HepG2 (cell line): ENCODE data around the gene ALPL. TPM values are rescaled to one million over a fixed set of nuclear protein-coding genes. Genes with fewer than 3 reads are reported as not detected.

ENCODE experiments used
- ATAC-seq: fragments of 200-7000 bp; cut with Tn5 transposase; 3 replicates; pipeline ENCODE4 v1.9.1; 2020; ENCODE audit warnings: mild to moderate bottlenecking, moderate library complexity
- BruUV-seq: library from RNA; stranded (reverse); fragments of 400-500 nt; replicated peaks from 2 replicates; lab custom pipeline; 2021; lab: Mats Ljungman, UMichigan
- CTCF ChIA-PET: fragments of 300-600 bp; formaldehyde crosslinking; extraction: SDS; loops from one replicate; lab custom pipeline; 2021; ENCODE audit warnings: low total read pairs, inconsistent platforms, low intra/inter-chr PET ratio; lab: Yijun Ruan, JAX
- POLR2A ChIA-PET: fragments of 350-600 bp; sonication (Branson Sonifier 250); formaldehyde crosslinking; loops from one replicate; lab custom pipeline; 2020; ENCODE audit warnings: antibody characterized with exemption, inconsistent platforms; lab: Yijun Ruan, JAX
- DNase-seq: peaks from one replicate; pipeline ENCODE4 v3.0.0-alpha.2; 2015; ENCODE audit warnings: low spot score
- FAIRE-seq: peaks from 3 replicates; lab custom pipeline; 2011; peaks lifted over from hg19 to GRCh38; lab: Jason Lieb, UNC
- H2AFZ ChIP-seq: one replicate; pipeline ENCODE4 v1.6.1; 2011; ENCODE audit warnings: low read length, inconsistent platforms
- H3K27ac ChIP-seq: fragments of 300-600 bp; 3 replicates; pipeline ENCODE4 v1.8.0; 2011; ENCODE audit warnings: mixed run types, mild to moderate bottlenecking, mixed read lengths, low read length, inconsistent platforms; ENCODE audit not compliant: insufficient read depth; ENCODE audit errors: extremely low read length
- H3K27me3 ChIP-seq, 2 experiments: fragments of 200-600 bp in 1 of 2; 2 replicates in 1 of 2; 3 replicates in 1 of 2; pipeline versions ENCODE4 v1.6.0 to v1.8.0; 2011; ENCODE audit warnings: low read length in 2 of 2, mild to moderate bottlenecking in 2 of 2, moderate library complexity in 2 of 2, inconsistent platforms in 1 of 2; ENCODE audit not compliant: insufficient read depth in 2 of 2, control insufficient read depth in 1 of 2
- H3K36me3 ChIP-seq, 2 experiments: fragments of 200-600 bp in 1 of 2; replicated peaks in 1 of 2; 2 replicates in 1 of 2; 3 replicates in 1 of 2; pipeline versions ENCODE4 v1.5.1 to v1.8.0; 2011; ENCODE audit warnings: low read length in 2 of 2, inconsistent platforms in 1 of 2; ENCODE audit not compliant: insufficient read depth in 2 of 2, control insufficient read depth in 1 of 2
- H3K4me1 ChIP-seq: 2 replicates; pipeline ENCODE4 v1.5.1; 2012; ENCODE audit warnings: low read length, inconsistent platforms; ENCODE audit not compliant: insufficient read depth
- H3K4me2 ChIP-seq: 2 replicates; pipeline ENCODE4 v1.6.0; 2011; ENCODE audit warnings: low read depth, low read length, inconsistent platforms
- H3K4me3 ChIP-seq, 3 experiments: fragments of 200-600 bp in 1 of 3; sonication (generic), shearing (Covaris generic) in 1 of 3; replicated peaks in 1 of 3; 2 replicates each; pipeline ENCODE4 v1.5.1; 2011 to 2016; ENCODE audit warnings: low read length in 3 of 3, inconsistent platforms in 2 of 3, low read depth in 2 of 3, mild to moderate bottlenecking in 2 of 3, control low read depth in 1 of 3, mixed read lengths in 1 of 3; ENCODE audit not compliant: insufficient read depth in 1 of 3
- H3K79me2 ChIP-seq: one replicate; pipeline ENCODE4 v1.6.1; 2011; ENCODE audit warnings: low read length, inconsistent platforms; ENCODE audit not compliant: insufficient read depth
- H3K9ac ChIP-seq: 2 replicates; pipeline ENCODE4 v1.6.0; 2011; ENCODE audit warnings: mild to moderate bottlenecking, low read depth, low read length, inconsistent platforms; ENCODE audit not compliant: insufficient read depth
- H3K9me3 ChIP-seq: 2 replicates; pipeline ENCODE4 v1.5.1; 2012; ENCODE audit warnings: mild to moderate bottlenecking, low read length
- H4K20me1 ChIP-seq: 2 replicates; pipeline ENCODE4 v1.6.0; 2011; ENCODE audit warnings: inconsistent platforms, mild to moderate bottlenecking, low read length, moderate library complexity; ENCODE audit not compliant: insufficient read depth
- CREB3 ChIP-seq: sonication (generic); formaldehyde crosslinking; IDR thresholded peaks from 2 replicates; pipeline ENCODE4 v1.5.0; 2020; ENCODE audit warnings: missing genetic modification reagents
- HMG20A ChIP-seq: IDR thresholded peaks from 2 replicates; pipeline ENCODE4 v1.6.1; 2016; ENCODE audit warnings: borderline replicate concordance
- MTERF4 ChIP-seq: sonication (generic); formaldehyde crosslinking; IDR thresholded peaks from 2 replicates; pipeline ENCODE4 v1.8.0; 2023; ENCODE audit warnings: mild to moderate bottlenecking, missing genetic modification reagents
- NR2C2 ChIP-seq: sonication (generic); formaldehyde crosslinking; IDR thresholded peaks from 2 replicates; pipeline ENCODE4 v1.4.0; 2020; ENCODE audit warnings: missing genetic modification reagents, mild to moderate bottlenecking, moderate library complexity, borderline replicate concordance
- NR2F6 ChIP-seq, 2 experiments: IDR thresholded peaks; 2 replicates each; pipeline ENCODE4 v1.6.1; 2016; ENCODE audit warnings: antibody characterized with exemption in 1 of 2, mild to moderate bottlenecking in 1 of 2
- SMAD1 ChIP-seq: sonication (generic); formaldehyde crosslinking; IDR thresholded peaks from 2 replicates; pipeline ENCODE4 v1.4.0; 2020; ENCODE audit warnings: missing genetic modification reagents, low read depth, mild to moderate bottlenecking, borderline replicate concordance
- SMC3 ChIP-seq: IDR thresholded peaks from 2 replicates; pipeline ENCODE4 v1.6.1; 2011; ENCODE audit warnings: low read length, improper control_type of control experiment
- STAT5B ChIP-seq: sonication (generic); formaldehyde crosslinking; IDR thresholded peaks from 2 replicates; pipeline ENCODE4 v1.4.0; 2020; ENCODE audit warnings: missing genetic modification reagents
- ZBTB42 ChIP-seq: sonication (generic); formaldehyde crosslinking; IDR thresholded peaks from 2 replicates; pipeline ENCODE4 v1.5.0; 2020; ENCODE audit warnings: mild to moderate bottlenecking, missing genetic modification reagents
- ZFP36 ChIP-seq: fragments of 150-350 bp; IDR thresholded peaks from 2 replicates; pipeline ENCODE4 v1.6.1; 2018; ENCODE audit warnings: borderline replicate concordance, low read length, low read depth; ENCODE audit not compliant: partially characterized antibody
- ZKSCAN1 ChIP-seq: fragments of 150-350 bp; IDR thresholded peaks from 2 replicates; pipeline ENCODE4 v1.6.1; 2014; ENCODE audit warnings: low read length
- ZNF276 ChIP-seq: sonication (generic); formaldehyde crosslinking; IDR thresholded peaks from 2 replicates; pipeline ENCODE4 v1.4.0; 2020; ENCODE audit warnings: mild to moderate bottlenecking, low read depth, missing genetic modification reagents
- ZNF550 ChIP-seq: sonication (generic); formaldehyde crosslinking; IDR thresholded peaks from 2 replicates; pipeline ENCODE4 v1.4.0; 2020; ENCODE audit warnings: mild to moderate bottlenecking, missing genetic modification reagents, borderline replicate concordance
- ZNF7 ChIP-seq: IDR thresholded peaks from 2 replicates; pipeline ENCODE4 v1.6.1; 2016; ENCODE audit warnings: missing biosample characterization, missing genetic modification reagents
- ZNF780A ChIP-seq: sonication (generic); formaldehyde crosslinking; IDR thresholded peaks from 2 replicates; pipeline ENCODE4 v1.8.0; 2022; ENCODE audit warnings: mild to moderate bottlenecking, missing genetic modification reagents, moderate library complexity
- WGBS: methylation state at CpG from one replicate; pipeline ENCODE4 v1.1.6; 2017; ENCODE audit warnings: low lambda C conversion rate; 5-methylcytosine and 5-hydroxymethylcytosine counted together
- in situ Hi-C: cut with HindIII; loops from 2 replicates; pipeline ENCODE4 v1.10.0; 2017; ENCODE audit warnings: low pct_unique_long_range_greater_than_20kb; ENCODE audit not compliant: extremely low pct_ligation_motif_present
- intact Hi-C: fragments of 100-400 bp; cut with micrococcal nuclease; formaldehyde crosslinking; loops from one replicate; pipeline ENCODE4 v1.10.0; 2022; ENCODE audit not compliant: unreplicated experiment
- polyA plus RNA-seq, 8 experiments: library from polyadenylated mRNA; depleted of rRNA in 3 of 8; stranded (reverse) in 7 of 8; unstranded in 1 of 8; fragments of >200 nt; fragmentation: Illumina TruSeq in 4 of 8; extraction: Trizol in 4 of 8; gene quantifications; 2 replicates each; pipeline versions ENCODE4 v1.2.1 to v1.2.3, GENCODE V29; 2011 to 2016; ENCODE audit warnings: low read depth in 4 of 8, missing spikeins in 1 of 8, mixed read lengths in 1 of 8; ENCODE audit not compliant: insufficient read depth in 1 of 8
- total RNA-seq, 5 experiments: library from RNA; depleted of rRNA; stranded (reverse); fragments of >200 nt; fragmentation: Illumina TruSeq; extraction: Trizol; gene quantifications; 2 replicates each; pipeline ENCODE4 v1.2.3, GENCODE V29; 2016; ENCODE audit warnings: low read depth in 1 of 5
- TF ChIP-seq, protein P1 (sequence below): sonication (generic); formaldehyde crosslinking; IDR thresholded peaks from 2 replicates; pipeline ENCODE4 v1.5.1; 2020; ENCODE audit warnings: mild to moderate bottlenecking, missing genetic modification reagents, moderate library complexity

ALPL gene
- total and polyA plus RNA-seq, 2 of the 13 experiments (the other 11 are each of a cell fraction or from before 2014, with no cell fraction given): 0.12 TPM; not detected in 1

GRCh38 chr1:21569820-21570527, 60.8 kb downstream of the ALPL start:
- CTCF ChIA-PET: no interaction called here
- POLR2A ChIA-PET: no interaction called here
- ATAC-seq (peak; percentile 42), FAIRE-seq (no peak), DNase-seq (peak; percentile 24)
- Histone ChIP-seq H3K27ac (no peak overlapping the region), H2AFZ (no peak overlapping the region), H3K27me3 (peaks cover 4 to 54% of the 10 kb centered on the region in 2 experiments), H3K79me2 (no peaks in the 10 kb centered on the region), H3K4me2 (peak overlapping the region; percentile 42; the same call in 1 of the 2 replicates), H3K36me3 (no peaks in the 10 kb centered on the region), H3K4me3 (no peak overlapping the region), H3K9me3 (no peaks in the 10 kb centered on the region), H4K20me1 (no peaks in the 10 kb centered on the region), H3K9ac (no peak overlapping the region), H3K4me1 (peaks cover 26% of the 10 kb centered on the region)
- BruUV-seq: no TSS peak
- WGBS: 8% methylated on average over 4 of the region's 10 CpGs
- in situ Hi-C loops: loop anchor here (5.0 to 10.0 kb wide), 2 partner anchors 58 to 195 kb away; no protein-coding TSS in a partner anchor
- intact Hi-C loops: loop anchor here (5.0 kb wide), 1 partner anchor 193 kb away; no protein-coding TSS in a partner anchor
- no peak for TF ChIP-seq ZNF276 (CRISPR knock-in tag)
- TF ChIP-seq HMG20A (CRISPR knock-in tag): no peak
- TF ChIP-seq ZFP36: peak; percentile 24
- TF ChIP-seq, protein P1, sequence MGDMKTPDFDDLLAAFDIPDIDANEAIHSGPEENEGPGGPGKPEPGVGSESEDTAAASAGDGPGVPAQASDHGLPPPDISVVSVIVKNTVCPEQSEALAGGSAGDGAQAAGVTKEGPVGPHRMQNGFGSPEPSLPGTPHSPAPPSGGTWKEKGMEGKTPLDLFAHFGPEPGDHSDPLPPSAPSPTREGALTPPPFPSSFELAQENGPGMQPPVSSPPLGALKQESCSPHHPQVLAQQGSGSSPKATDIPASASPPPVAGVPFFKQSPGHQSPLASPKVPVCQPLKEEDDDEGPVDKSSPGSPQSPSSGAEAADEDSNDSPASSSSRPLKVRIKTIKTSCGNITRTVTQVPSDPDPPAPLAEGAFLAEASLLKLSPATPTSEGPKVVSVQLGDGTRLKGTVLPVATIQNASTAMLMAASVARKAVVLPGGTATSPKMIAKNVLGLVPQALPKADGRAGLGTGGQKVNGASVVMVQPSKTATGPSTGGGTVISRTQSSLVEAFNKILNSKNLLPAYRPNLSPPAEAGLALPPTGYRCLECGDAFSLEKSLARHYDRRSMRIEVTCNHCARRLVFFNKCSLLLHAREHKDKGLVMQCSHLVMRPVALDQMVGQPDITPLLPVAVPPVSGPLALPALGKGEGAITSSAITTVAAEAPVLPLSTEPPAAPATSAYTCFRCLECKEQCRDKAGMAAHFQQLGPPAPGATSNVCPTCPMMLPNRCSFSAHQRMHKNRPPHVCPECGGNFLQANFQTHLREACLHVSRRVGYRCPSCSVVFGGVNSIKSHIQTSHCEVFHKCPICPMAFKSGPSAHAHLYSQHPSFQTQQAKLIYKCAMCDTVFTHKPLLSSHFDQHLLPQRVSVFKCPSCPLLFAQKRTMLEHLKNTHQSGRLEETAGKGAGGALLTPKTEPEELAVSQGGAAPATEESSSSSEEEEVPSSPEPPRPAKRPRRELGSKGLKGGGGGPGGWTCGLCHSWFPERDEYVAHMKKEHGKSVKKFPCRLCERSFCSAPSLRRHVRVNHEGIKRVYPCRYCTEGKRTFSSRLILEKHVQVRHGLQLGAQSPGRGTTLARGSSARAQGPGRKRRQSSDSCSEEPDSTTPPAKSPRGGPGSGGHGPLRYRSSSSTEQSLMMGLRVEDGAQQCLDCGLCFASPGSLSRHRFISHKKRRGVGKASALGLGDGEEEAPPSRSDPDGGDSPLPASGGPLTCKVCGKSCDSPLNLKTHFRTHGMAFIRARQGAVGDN (CRISPR knock-in tag): peak; percentile 18; the same call in 1 of the 2 replicates
- no peak for TF ChIP-seq SMAD1 (CRISPR knock-in tag)
- no peak for TF ChIP-seq STAT5B
- TF ChIP-seq ZBTB42 (CRISPR knock-in tag): no peak
- TF ChIP-seq NR2C2 (CRISPR knock-in tag): peak; percentile 83
- TF ChIP-seq ZNF780A (CRISPR knock-in tag): no peak
- no peak for TF ChIP-seq ZKSCAN1
- no peak for TF ChIP-seq MTERF4 (CRISPR knock-in tag)
- TF ChIP-seq ZNF550 (CRISPR knock-in tag): no peak
- no peak for TF ChIP-seq ZNF7 (CRISPR knock-in tag)
- TF ChIP-seq CREB3 (CRISPR knock-in tag): no peak
- peak; percentile 45 for TF ChIP-seq NR2F6 (IDR thresholded peaks at IDR 0.05)
- TF ChIP-seq NR2F6 (CRISPR knock-in tag; IDR thresholded peaks at IDR 0.05): peak; percentile 61
- no peak for TF ChIP-seq SMC3
